Tibial artery (tissue), 4 donors: ENCODE results near the gene ADAMTS10.

Experiments
- DNase-seq, 2 donors: peaks; one replicate each; pipeline ENCODE4 v3.0.0-alpha.2; 2019
- H3K27ac ChIP-seq, 2 donors: fragments of 200-600 bp; sonication (generic) in 1 of 2; 1 replicate in 1 of 2; 2 replicates in 1 of 2; pipeline ENCODE4 v1.5.1; 2018 to 2019; ENCODE audit warnings: mild to moderate bottlenecking in 1 of 2
- H3K27me3 ChIP-seq, 2 donors: fragments of 200-600 bp; sonication (generic) in 1 of 2; one replicate each; pipeline versions ENCODE4 v1.5.1 to v1.6.0; 2016 to 2019
- H3K36me3 ChIP-seq, 3 donors: fragments of 200-600 bp; sonication (generic) in 2 of 3; one replicate each; pipeline ENCODE4 v1.5.1; 2016 to 2019; ENCODE audit warnings: mild to moderate bottlenecking in 2 of 3
- H3K4me1 ChIP-seq, 4 donors: fragments of 200-600 bp; sonication (generic) in 2 of 4; 1 replicate in 3 of 4; 2 replicates in 1 of 4; pipeline ENCODE4 v1.5.1; 2016 to 2019
- H3K4me3 ChIP-seq, 2 donors: fragments of 200-600 bp; sonication (generic) in 1 of 2; 1 replicate in 1 of 2; 2 replicates in 1 of 2; pipeline ENCODE4 v1.5.1; 2018 to 2019; ENCODE audit warnings: mild to moderate bottlenecking in 2 of 2
- H3K9me3 ChIP-seq, 3 donors: fragments of 200-600 bp; sonication (generic) in 1 of 3; one replicate each; pipeline ENCODE4 v1.5.1; 2016 to 2019
- CTCF ChIP-seq, 2 experiments: fragments of 200-600 bp in 1 of 2; fragments of 450-650 bp in 1 of 2; IDR thresholded peaks; one replicate each; pipeline ENCODE4 v1.5.1; 2017 to 2019; ENCODE audit warnings: antibody characterized with exemption in 2 of 2, mild to moderate bottlenecking in 1 of 2, moderate library complexity in 1 of 2
- intact Hi-C: fragments of 100-400 bp; cut with DNase I; formaldehyde crosslinking; loops from one replicate; pipeline ENCODE4 v1.15.0; 2023; ENCODE audit warnings: low total_unique reads

Gene ADAMTS10

GRCh38 chr19:8608941-8609278, 1.6 kb downstream of the ADAMTS10 start:
- no peak for TF ChIP-seq CTCF (IDR thresholded peaks at IDR 0.05)
- H3K36me3 ChIP-seq: peaks cover 10 to 16% (median 16%) of the 10 kb centered on the region in 3 donors
- peaks cover 0 to 51% (median 32%) of the 10 kb centered on the region in 4 donors for H3K4me1 ChIP-seq
- no peaks in the 10 kb centered on the region for H3K27me3 ChIP-seq
- no peak for DNase-seq
- H3K9me3 ChIP-seq: peaks cover 0 to 5% (median 0%) of the 10 kb centered on the region in 3 donors
- intact Hi-C loops: no loop called here
- peak overlapping the region; percentile 82 to 86 for H3K4me3 ChIP-seq
- H3K27ac ChIP-seq: peak overlapping the region; percentile 87 to 89

- H3K27ac ChIP-seq: peak overlapping the region; percentile 87 to 89
- intact Hi-C loops: no loop called here
- no peak overlapping the region for H3K4me3 ChIP-seq
- H3K27me3 ChIP-seq: no peaks in the 10 kb centered on the region
- peak; percentile 80 to 95 for DNase-seq
- H3K9me3 ChIP-seq: peaks cover 0 to 5% (median 0%) of the 10 kb centered on the region in 3 donors
- TF ChIP-seq CTCF (IDR thresholded peaks at IDR 0.05): no peak
- H3K36me3 ChIP-seq: peaks cover 24 to 31% (median 31%) of the 10 kb centered on the region in 3 donors
- peaks cover 0 to 51% (median 32%) of the 10 kb centered on the region in 4 donors for H3K4me1 ChIP-seq
Measured at GRCh38 chr19:8607386-8607785, 3.1 kb downstream of the ADAMTS10 start.

GRCh38 chr19:8605514-8605913, 5.0 kb downstream of the ADAMTS10 start:
- H3K4me1 ChIP-seq: peaks cover 0 to 36% (median 25%) of the 10 kb centered on the region in 4 donors
- peaks cover 40 to 50% (median 49%) of the 10 kb centered on the region in 3 donors for H3K36me3 ChIP-seq
- no peak overlapping the region for H3K4me3 ChIP-seq
- H3K27me3 ChIP-seq: no peaks in the 10 kb centered on the region
- TF ChIP-seq CTCF (IDR thresholded peaks at IDR 0.05): no peak
- intact Hi-C loops: no loop called here
- H3K27ac ChIP-seq: no peak overlapping the region
- H3K9me3 ChIP-seq: peaks cover 0 to 5% (median 0%) of the 10 kb centered on the region in 3 donors
- no peak for DNase-seq

GRCh38 chr19:8601796-8602195, 8.7 kb downstream of the ADAMTS10 start:
- H3K27me3 ChIP-seq: no peaks in the 10 kb centered on the region
- H3K4me1 ChIP-seq: peaks cover 0 to 13% (median 4%) of the 10 kb centered on the region in 4 donors
- H3K36me3 ChIP-seq: peaks cover 64 to 86% (median 80%) of the 10 kb centered on the region in 3 donors
- H3K4me3 ChIP-seq: no peak overlapping the region
- intact Hi-C loops: no loop called here
- H3K9me3 ChIP-seq: peaks cover 0 to 5% (median 0%) of the 10 kb centered on the region in 3 donors
- no peak for DNase-seq
- no peak overlapping the region for H3K27ac ChIP-seq
- no peak for TF ChIP-seq CTCF (IDR thresholded peaks at IDR 0.05)

- Histone ChIP-seq H3K27me3 (no peaks in the 10 kb centered on the region), H3K27ac (no peak overlapping the region), H3K4me3 (no peak overlapping the region), H3K4me1 (peaks cover 0 to 3% (median 0%) of the 10 kb centered on the region in 4 donors), H3K36me3 (peaks cover 70 to 96% (median 90%) of the 10 kb centered on the region in 3 donors), H3K9me3 (peaks cover 0 to 5% (median 0%) of the 10 kb centered on the region in 3 donors)
- intact Hi-C loops: no loop called here
- no peak for TF ChIP-seq CTCF (IDR thresholded peaks at IDR 0.05)
- no peak for DNase-seq
Measured at GRCh38 chr19:8600816-8601215, 9.7 kb downstream of the ADAMTS10 start.

GRCh38 chr19:8600064-8600463, 10.5 kb downstream of the ADAMTS10 start:
- intact Hi-C loops: no loop called here
- Histone ChIP-seq H3K4me1 (peaks cover 0 to 6% (median 2%) of the 10 kb centered on the region in 4 donors), H3K36me3 (peaks cover 75 to 97% (median 90%) of the 10 kb centered on the region in 3 donors), H3K27ac (no peak overlapping the region), H3K4me3 (no peak overlapping the region), H3K9me3 (peaks cover 0 to 3% (median 0%) of the 10 kb centered on the region in 3 donors), H3K27me3 (no peaks in the 10 kb centered on the region)
- TF ChIP-seq CTCF (IDR thresholded peaks at IDR 0.05): no peak
- no peak for DNase-seq
